Gastrocnemius medialis (tissue), 4 donors: ENCODE data around the gene PRUNE2. TPM values are rescaled to one million over a fixed set of nuclear protein-coding genes. Genes with fewer than 3 reads are reported as not detected.

ENCODE experiments used
- ATAC-seq, 2 donors: fragments of 150-250 bp; one replicate each; pipeline ENCODE4 v1.9.1; 2016
- DNase-seq, 2 donors: peaks; one replicate each; pipeline ENCODE4 v3.0.0-alpha.2; 2019
- H3K27ac ChIP-seq, 4 donors: fragments of 200-600 bp; sonication (generic); 1 replicate in 1 of 4; 2 replicates in 3 of 4; pipeline ENCODE4 v1.5.1; 2016 to 2018; ENCODE audit warnings: mild to moderate bottlenecking in 2 of 4, moderate library complexity in 1 of 4
- H3K27me3 ChIP-seq, 3 donors: fragments of 200-600 bp; sonication (generic) in 2 of 3; 1 replicate in 1 of 3; 2 replicates in 2 of 3; pipeline versions ENCODE4 v1.5.1 to v1.6.0; 2016 to 2019; ENCODE audit warnings: mild to moderate bottlenecking in 1 of 3, moderate library complexity in 1 of 3
- H3K36me3 ChIP-seq, 2 donors: fragments of 200-600 bp; sonication (generic) in 1 of 2; one replicate each; pipeline ENCODE4 v1.5.1; 2017 to 2018
- H3K4me1 ChIP-seq, 2 donors: fragments of 200-600 bp; sonication (generic) in 1 of 2; one replicate each; pipeline ENCODE4 v1.5.1; 2016 to 2017; ENCODE audit warnings: mild to moderate bottlenecking in 2 of 2
- H3K4me3 ChIP-seq, 4 donors: fragments of 200-600 bp; sonication (generic) in 3 of 4; 1 replicate in 1 of 4; 2 replicates in 3 of 4; pipeline ENCODE4 v1.5.1; 2016 to 2019; ENCODE audit warnings: mild to moderate bottlenecking in 2 of 4
- H3K9me3 ChIP-seq, 3 donors: fragments of 200-600 bp; sonication (generic) in 2 of 3; 1 replicate in 1 of 3; 2 replicates in 2 of 3; pipeline ENCODE4 v1.5.1; 2016 to 2019
- POLR2A ChIP-seq, 2 donors: fragments of 450-650 bp; IDR thresholded peaks; one replicate each; pipeline ENCODE4 v1.6.1; 2017; ENCODE audit warnings: antibody characterized with exemption in 2 of 2, mild to moderate bottlenecking in 2 of 2, moderate library complexity in 2 of 2
- in situ Hi-C, 4 donors: fragments of 200-750 bp; cut with MboI; loops; one replicate each; pipeline versions ENCODE4 v1.15.0 to v1.8.0; 2017; ENCODE audit warnings: low sequenced_read_pairs in 4 of 4
- intact Hi-C: fragments of 100-400 bp; cut with DNase I; formaldehyde crosslinking; loops from one replicate; pipeline ENCODE4 v1.15.1; 2023; ENCODE audit warnings: low total_unique reads
- total RNA-seq, 4 donors: library from RNA; depleted of rRNA; stranded (reverse); fragments of >200 nt; gene quantifications; one replicate each; pipeline versions ENCODE4 v1.1.0 to v1.2.3, GENCODE V29; 2016
- TF ChIP-seq, protein P1 (sequence below), 5 experiments: fragments of 450-650 bp in 3 of 5; fragments of 200-600 bp in 2 of 5; sonication (generic) in 2 of 5; IDR thresholded peaks in 4 of 5; conservative IDR thresholded peaks in 1 of 5; 1 replicate in 4 of 5; 2 replicates in 1 of 5; pipeline ENCODE4 v1.5.1; 2016 to 2019; ENCODE audit warnings: antibody characterized with exemption in 5 of 5, mild to moderate bottlenecking in 3 of 5, moderate library complexity in 3 of 5

Gene PRUNE2
- total RNA-seq, 4 donors from 2014 or later: 1.6 to 43.5 (median 11.0) TPM

DNA sequence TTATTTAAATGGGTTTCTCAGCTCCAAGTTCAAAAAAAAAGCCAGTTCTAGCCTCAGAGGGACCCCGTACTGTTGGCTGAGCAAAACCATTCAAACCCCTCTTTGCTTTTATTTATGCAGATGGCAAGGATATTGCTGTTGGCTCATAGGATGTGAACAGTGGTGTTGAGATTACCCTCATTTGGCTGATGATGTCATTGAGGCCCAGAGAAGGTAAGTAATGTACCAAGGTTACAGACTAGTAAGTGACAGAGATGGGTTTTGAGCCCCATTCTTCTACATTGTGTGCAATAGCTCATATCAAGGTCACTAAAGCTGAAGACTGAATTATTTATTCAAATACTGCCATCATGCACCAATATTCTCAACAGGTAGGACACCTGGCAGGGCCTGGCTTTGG is 263.8 kb downstream of the PRUNE2 start:
- H3K36me3 ChIP-seq: no peaks in the 10 kb centered on the region
- no peaks in the 10 kb centered on the region for H3K27me3 ChIP-seq
- no peak overlapping the region for H3K4me3 ChIP-seq
- no peaks in the 10 kb centered on the region for H3K4me1 ChIP-seq
- no peak overlapping the region for H3K27ac ChIP-seq
- in situ Hi-C loops: no loop called here
- ATAC-seq: no peak
- H3K9me3 ChIP-seq: no peaks in the 10 kb centered on the region
- no peak for DNase-seq
- TF ChIP-seq, protein P1, sequence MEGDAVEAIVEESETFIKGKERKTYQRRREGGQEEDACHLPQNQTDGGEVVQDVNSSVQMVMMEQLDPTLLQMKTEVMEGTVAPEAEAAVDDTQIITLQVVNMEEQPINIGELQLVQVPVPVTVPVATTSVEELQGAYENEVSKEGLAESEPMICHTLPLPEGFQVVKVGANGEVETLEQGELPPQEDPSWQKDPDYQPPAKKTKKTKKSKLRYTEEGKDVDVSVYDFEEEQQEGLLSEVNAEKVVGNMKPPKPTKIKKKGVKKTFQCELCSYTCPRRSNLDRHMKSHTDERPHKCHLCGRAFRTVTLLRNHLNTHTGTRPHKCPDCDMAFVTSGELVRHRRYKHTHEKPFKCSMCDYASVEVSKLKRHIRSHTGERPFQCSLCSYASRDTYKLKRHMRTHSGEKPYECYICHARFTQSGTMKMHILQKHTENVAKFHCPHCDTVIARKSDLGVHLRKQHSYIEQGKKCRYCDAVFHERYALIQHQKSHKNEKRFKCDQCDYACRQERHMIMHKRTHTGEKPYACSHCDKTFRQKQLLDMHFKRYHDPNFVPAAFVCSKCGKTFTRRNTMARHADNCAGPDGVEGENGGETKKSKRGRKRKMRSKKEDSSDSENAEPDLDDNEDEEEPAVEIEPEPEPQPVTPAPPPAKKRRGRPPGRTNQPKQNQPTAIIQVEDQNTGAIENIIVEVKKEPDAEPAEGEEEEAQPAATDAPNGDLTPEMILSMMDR (IDR thresholded peaks at IDR 0.05 in 4 of 5, conservative IDR thresholded peaks at IDR 0.05 in 1 of 5): no peak
- intact Hi-C loops: no loop called here

DNA sequence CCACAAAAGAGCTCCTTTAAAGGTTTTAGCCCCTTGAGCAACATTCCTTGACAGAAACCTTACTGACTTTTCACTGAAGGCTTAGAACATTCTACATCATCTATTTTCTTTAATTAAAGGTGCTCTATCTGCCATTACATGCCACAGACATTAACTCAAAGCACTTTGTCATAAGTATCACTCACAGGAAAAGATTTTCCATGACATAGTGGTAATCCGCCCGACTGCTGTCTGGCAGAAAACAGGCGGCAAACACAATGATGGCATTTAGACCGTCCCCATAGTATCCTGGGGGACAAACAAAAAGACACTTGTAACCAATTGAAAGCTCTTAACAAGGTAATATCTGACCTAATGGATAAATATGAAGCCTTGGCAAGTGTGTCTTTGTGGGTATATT is 267.9 kb downstream of the PRUNE2 start:
- in situ Hi-C loops (loop anchor here in 1 of 4 donors (10.0 kb wide), 1 partner anchor 57 kb away; no protein-coding TSS in a partner anchor), intact Hi-C loops (no loop called here)
- Histone ChIP-seq H3K27me3 (no peaks in the 10 kb centered on the region), H3K36me3 (no peaks in the 10 kb centered on the region), H3K9me3 (no peaks in the 10 kb centered on the region), H3K27ac (no peak overlapping the region), H3K4me1 (no peaks in the 10 kb centered on the region), H3K4me3 (no peak overlapping the region)
- no peak for TF ChIP-seq POLR2A (IDR thresholded peaks at IDR 0.05)
- TF ChIP-seq, protein P1 (IDR thresholded peaks at IDR 0.05 in 4 of 5, conservative IDR thresholded peaks at IDR 0.05 in 1 of 5): no peak
- DNase-seq (no peak), ATAC-seq (no peak)

DNA sequence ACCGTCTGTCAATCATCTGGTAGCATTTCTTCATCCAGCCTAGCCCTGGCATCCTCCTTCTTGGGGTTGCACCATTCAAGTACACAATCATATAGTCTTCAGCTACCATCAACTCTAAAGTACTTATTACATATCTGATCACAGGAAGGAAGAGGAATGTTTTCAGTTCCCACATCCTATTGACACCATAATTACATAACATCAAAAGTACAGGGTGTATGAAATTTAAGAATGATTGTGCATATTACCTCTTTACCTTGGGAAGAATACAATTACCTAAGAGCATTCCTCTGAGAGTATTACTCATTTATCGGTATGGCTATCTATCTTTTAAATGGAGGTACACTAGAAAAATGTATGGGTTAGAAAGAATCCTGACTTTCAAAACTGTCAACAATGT is 268.5 kb downstream of the PRUNE2 start:
- intact Hi-C loops (no loop called here), in situ Hi-C loops (loop anchor here in 1 of 4 donors (10.0 kb wide), 1 partner anchor 57 kb away; no protein-coding TSS in a partner anchor)
- H3K27me3 ChIP-seq: no peaks in the 10 kb centered on the region
- TF ChIP-seq, protein P1 (IDR thresholded peaks at IDR 0.05 in 4 of 5, conservative IDR thresholded peaks at IDR 0.05 in 1 of 5): no peak
- TF ChIP-seq POLR2A (IDR thresholded peaks at IDR 0.05): no peak
- no peaks in the 10 kb centered on the region for H3K36me3 ChIP-seq
- no peaks in the 10 kb centered on the region for H3K4me1 ChIP-seq
- ATAC-seq (no peak), DNase-seq (no peak)
- H3K4me3 ChIP-seq: no peak overlapping the region
- H3K9me3 ChIP-seq: no peaks in the 10 kb centered on the region
- no peak overlapping the region for H3K27ac ChIP-seq

DNA sequence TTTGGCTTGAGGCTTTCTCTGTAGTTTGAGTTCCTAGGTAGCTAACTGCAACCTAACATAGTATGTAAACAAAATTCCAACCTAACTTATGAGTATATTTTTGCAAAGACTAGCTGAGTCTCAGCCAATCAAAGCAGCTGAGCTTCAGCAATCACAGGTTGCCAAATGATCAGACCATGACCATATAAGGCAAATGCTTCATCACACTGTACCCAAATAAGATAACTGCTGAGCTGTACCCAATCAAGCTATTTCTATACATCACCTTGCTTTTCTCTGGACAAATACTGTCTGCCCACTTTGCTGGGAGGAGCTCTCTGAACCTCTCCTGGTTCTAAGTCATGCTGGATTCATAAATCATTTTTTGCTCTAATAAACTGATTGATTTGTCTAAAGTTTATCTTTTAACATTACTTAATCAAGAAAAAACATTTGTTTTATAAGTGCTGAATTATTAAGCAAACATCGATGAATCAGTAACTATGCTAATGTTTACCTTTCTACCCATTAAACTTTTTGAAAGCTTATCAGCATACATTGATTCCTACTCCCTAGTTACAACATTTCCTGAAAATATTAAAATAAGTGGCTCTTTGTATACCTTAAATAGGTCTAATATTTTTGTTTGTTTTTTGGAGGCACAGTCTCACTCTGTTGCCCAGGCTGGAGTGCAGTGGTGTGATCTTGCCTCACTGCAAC is 271.4 kb downstream of the PRUNE2 start:
- H3K4me3 ChIP-seq: no peak overlapping the region
- no peak for ATAC-seq
- DNase-seq: no peak
- in situ Hi-C loops: loop anchor here in 1 of 4 donors (10.0 kb wide), 1 partner anchor 60 kb away; no protein-coding TSS in a partner anchor
- no peaks in the 10 kb centered on the region for H3K4me1 ChIP-seq
- TF ChIP-seq, protein P1 (IDR thresholded peaks at IDR 0.05 in 4 of 5, conservative IDR thresholded peaks at IDR 0.05 in 1 of 5): no peak
- no peak for TF ChIP-seq POLR2A (IDR thresholded peaks at IDR 0.05)
- no peaks in the 10 kb centered on the region for H3K27me3 ChIP-seq
- H3K27ac ChIP-seq: no peak overlapping the region
- H3K36me3 ChIP-seq: no peaks in the 10 kb centered on the region
- H3K9me3 ChIP-seq: no peaks in the 10 kb centered on the region
- intact Hi-C loops: no loop called here
